OCI-LY1 (cell line): ENCODE measurements around the gene SORT1.
A peak's percentile ranks its signal among the peaks of the same experiment; 100 is the strongest.

Experiments used
- H2AFZ ChIP-seq: fragments of 200-600 bp; sonication (generic), shearing (Covaris generic); 2 replicates; pipeline ENCODE4 v1.6.0; 2014; ENCODE audit warnings: antibody characterized with exemption, mild to moderate bottlenecking, low read length
- H3F3A ChIP-seq: fragments of 200-600 bp; sonication (generic), shearing (Covaris generic); 2 replicates; pipeline ENCODE4 v1.6.0; 2014; ENCODE audit warnings: mild to moderate bottlenecking, antibody characterized with exemption, low read length, moderate library complexity; ENCODE audit not compliant: insufficient read depth
- H3K27ac ChIP-seq: fragments of 200-600 bp; sonication (generic); 2 replicates; pipeline ENCODE4 v1.5.1; 2014; ENCODE audit warnings: low read length, mixed run types, mild to moderate bottlenecking, low read depth; ENCODE audit not compliant: poor library complexity, severe bottlenecking
- H3K27me3 ChIP-seq: fragments of 200-600 bp; sonication (generic); 2 replicates; pipeline ENCODE4 v1.6.0; 2014; ENCODE audit warnings: antibody characterized with exemption, mild to moderate bottlenecking, low read length, moderate library complexity; ENCODE audit not compliant: insufficient read depth
- H3K36me3 ChIP-seq: fragments of 200-600 bp; sonication (generic); 2 replicates; pipeline ENCODE4 v1.6.1; 2014; ENCODE audit warnings: mild to moderate bottlenecking, antibody characterized with exemption, low read length, moderate library complexity, mixed read lengths; ENCODE audit not compliant: insufficient read depth
- H3K4me1 ChIP-seq: fragments of 200-600 bp; sonication (generic); 2 replicates; pipeline ENCODE4 v1.5.1; 2014; ENCODE audit warnings: mild to moderate bottlenecking, low read length, moderate library complexity; ENCODE audit not compliant: insufficient read depth, severe bottlenecking
- H3K4me2 ChIP-seq: fragments of 200-600 bp; sonication (generic), shearing (Covaris generic); 2 replicates; pipeline ENCODE4 v1.6.1; 2014; ENCODE audit warnings: low read length
- H3K4me3 ChIP-seq: fragments of 200-600 bp; sonication (generic); 2 replicates; pipeline ENCODE4 v1.5.1; 2014; ENCODE audit warnings: low read length, low read depth, mild to moderate bottlenecking, mixed read lengths; ENCODE audit not compliant: poor library complexity, severe bottlenecking
- H3K79me2 ChIP-seq: fragments of 200-600 bp; shearing (Covaris generic); 2 replicates; pipeline ENCODE4 v1.6.1; 2016; ENCODE audit warnings: mixed run types, low read length, mixed read lengths; ENCODE audit not compliant: insufficient read depth
- H3K9ac ChIP-seq: fragments of 200-600 bp; sonication (generic), shearing (Covaris generic); 2 replicates; pipeline ENCODE4 v1.6.1; 2014; ENCODE audit warnings: mild to moderate bottlenecking, low read length, mixed read lengths
- H3K9me2 ChIP-seq: fragments of 200-600 bp; sonication (generic), shearing (Covaris generic); 2 replicates; pipeline ENCODE4 v1.6.1; 2014; ENCODE audit warnings: low read depth, mild to moderate bottlenecking, low read length, mixed read lengths
- H3K9me3 ChIP-seq: fragments of 200-600 bp; shearing (Covaris generic); 2 replicates; pipeline ENCODE4 v1.6.1; 2014; ENCODE audit warnings: low read length, mixed read lengths
- H4K20me1 ChIP-seq: fragments of 200-600 bp; sonication (generic), shearing (Covaris generic); 2 replicates; pipeline ENCODE4 v1.6.0; 2016; ENCODE audit warnings: mild to moderate bottlenecking, low read length; ENCODE audit not compliant: insufficient read depth
- CTCF ChIP-seq: fragments of 200-600 bp; sonication (generic), shearing (Covaris generic); IDR thresholded peaks from 2 replicates; pipeline ENCODE4 v1.5.1; 2017; ENCODE audit warnings: mild to moderate bottlenecking, antibody characterized with exemption, low read length, moderate library complexity, mixed read lengths
- EZH2 ChIP-seq: fragments of 200-600 bp; sonication (generic), shearing (Covaris generic); IDR thresholded peaks from 2 replicates; pipeline ENCODE4 v1.8.0; 2017; ENCODE audit warnings: borderline replicate concordance, mixed run types, mild to moderate bottlenecking, antibody characterized with exemption, low read length, moderate library complexity, mixed read lengths

SORT1 gene

GRCh38 chr1:109400035-109400655 lies 2.4 kb upstream of the SORT1 start:
- H3K4me1 ChIP-seq = peaks cover 11% of the 10 kb centered on the region
- H4K20me1 ChIP-seq = no peaks in the 10 kb centered on the region
- no peaks in the 10 kb centered on the region for H3K9me3 ChIP-seq
- no peaks in the 10 kb centered on the region for H3K79me2 ChIP-seq
- no peak overlapping the region for H3K4me2 ChIP-seq
- no peak overlapping the region for H3K4me3 ChIP-seq
- H3K9ac ChIP-seq = no peak overlapping the region
- H3K27me3 ChIP-seq = no peaks in the 10 kb centered on the region
- H3K36me3 ChIP-seq = peaks cover 38% of the 10 kb centered on the region
- no peak overlapping the region for H2AFZ ChIP-seq
- no peaks in the 10 kb centered on the region for H3K9me2 ChIP-seq
- H3K27ac ChIP-seq = no peak overlapping the region
- H3F3A ChIP-seq = no peaks in the 10 kb centered on the region
- TF ChIP-seq EZH2 (no peak), CTCF (no peak)

- no peak overlapping the region for H3K4me3 ChIP-seq
- H3K36me3 ChIP-seq = peaks cover 31% of the 10 kb centered on the region; the same call in 1 of the 2 replicates
- TF ChIP-seq EZH2 = no peak
- TF ChIP-seq CTCF = peak; percentile 60; the same call in 1 of the 2 replicates
- no peaks in the 10 kb centered on the region for H3K9me3 ChIP-seq
- H4K20me1 ChIP-seq = no peaks in the 10 kb centered on the region
- no peak overlapping the region for H3K27ac ChIP-seq
- H3K9me2 ChIP-seq = no peaks in the 10 kb centered on the region
- no peaks in the 10 kb centered on the region for H3K79me2 ChIP-seq
- no peak overlapping the region for H3K4me2 ChIP-seq
- no peak overlapping the region for H3K9ac ChIP-seq
- no peaks in the 10 kb centered on the region for H3F3A ChIP-seq
- no peaks in the 10 kb centered on the region for H3K27me3 ChIP-seq
- H2AFZ ChIP-seq = no peak overlapping the region
- peaks cover 11% of the 10 kb centered on the region for H3K4me1 ChIP-seq
These were observed 1.7 kb upstream of the SORT1 start for GRCh38 chr1:109399326-109399957.

- peak overlapping the region; percentile 45; the same call in 1 of the 2 replicates for H3K9ac ChIP-seq
- no peak overlapping the region for H2AFZ ChIP-seq
- no peaks in the 10 kb centered on the region for H3K9me3 ChIP-seq
- H3K36me3 ChIP-seq = peaks cover 24% of the 10 kb centered on the region; the same call in 1 of the 2 replicates
- no peaks in the 10 kb centered on the region for H3K79me2 ChIP-seq
- no peaks in the 10 kb centered on the region for H3K27me3 ChIP-seq
- peak overlapping the region; percentile 60 for H3K4me3 ChIP-seq
- TF ChIP-seq EZH2 (no peak), CTCF (no peak)
- H3K4me2 ChIP-seq = peak overlapping the region; percentile 78
- H3F3A ChIP-seq = no peaks in the 10 kb centered on the region
- no peaks in the 10 kb centered on the region for H3K9me2 ChIP-seq
- peaks cover 11% of the 10 kb centered on the region for H3K4me1 ChIP-seq
- no peak overlapping the region for H3K27ac ChIP-seq
- H4K20me1 ChIP-seq = no peaks in the 10 kb centered on the region
These were observed 866 bp upstream of the SORT1 start for GRCh38 chr1:109398343-109399225.
